A673 (cell line): ENCODE results near the gene ASAP2. TPM values are rescaled to one million over a fixed set of nuclear protein-coding genes. Genes with fewer than 3 reads are reported as not detected.

ENCODE experiments used
- BruUV-seq: library from RNA; stranded (reverse); fragments of 400-500 nt; replicated peaks from 2 replicates; lab custom pipeline; 2021; lab: Mats Ljungman, UMichigan
- CTCF ChIA-PET: fragments of 300-600 bp; sonication (Branson Sonifier 250); formaldehyde crosslinking; loops from one replicate; lab custom pipeline; 2022; ENCODE audit warnings: antibody characterized with exemption; lab: Charles Lee
- POLR2A ChIA-PET: fragments of 300-600 bp; sonication (Branson Sonifier 250); formaldehyde crosslinking; loops from one replicate; lab custom pipeline; 2022; ENCODE audit warnings: antibody characterized with exemption; ENCODE audit not compliant: low non-redundant PET; lab: Charles Lee
- DNase-seq: peaks from one replicate; pipeline ENCODE4 v3.0.0-alpha.2; 2015; ENCODE audit warnings: low spot score
- H3K27ac ChIP-seq: fragments of 200-600 bp; sonication (generic); 2 replicates; pipeline ENCODE4 v1.5.1; 2016; ENCODE audit warnings: mixed run types, low read depth, mild to moderate bottlenecking, mixed read lengths, antibody characterized with exemption, low read length; ENCODE audit not compliant: poor library complexity, severe bottlenecking
- H3K27me3 ChIP-seq: fragments of 200-600 bp; sonication (generic); replicated peaks from 2 replicates; pipeline ENCODE4 v1.6.1; 2017; ENCODE audit warnings: mixed run types, low read depth, mild to moderate bottlenecking, mixed read lengths, antibody characterized with exemption, low read length; ENCODE audit not compliant: insufficient read depth, poor library complexity
- H3K36me3 ChIP-seq: fragments of 200-600 bp; sonication (generic); 2 replicates; pipeline ENCODE4 v1.6.1; 2016; ENCODE audit warnings: mixed run types, mild to moderate bottlenecking, mixed read lengths, antibody characterized with exemption, low read length; ENCODE audit not compliant: insufficient read depth, poor library complexity, severe bottlenecking
- H3K4me1 ChIP-seq: fragments of 200-600 bp; sonication (generic); 2 replicates; pipeline ENCODE4 v1.6.1; 2017; ENCODE audit warnings: mixed run types, mild to moderate bottlenecking, mixed read lengths, antibody characterized with exemption, low read length; ENCODE audit not compliant: insufficient read depth, poor library complexity, severe bottlenecking
- H3K4me3 ChIP-seq: fragments of 200-600 bp; sonication (generic); 2 replicates; pipeline ENCODE4 v1.5.1; 2016; ENCODE audit warnings: low read depth, mixed run types, mild to moderate bottlenecking, mixed read lengths, low read length; ENCODE audit not compliant: poor library complexity, severe bottlenecking
- H3K9me3 ChIP-seq: fragments of 200-600 bp; sonication (generic); 2 replicates; pipeline ENCODE4 v1.6.1; 2016; ENCODE audit warnings: mixed run types, low read depth, mild to moderate bottlenecking, mixed read lengths, antibody characterized with exemption, low read length; ENCODE audit not compliant: poor library complexity, severe bottlenecking
- EZH2 ChIP-seq: fragments of 200-600 bp; sonication (generic); IDR thresholded peaks from 2 replicates; pipeline ENCODE4 v1.6.1; 2017; ENCODE audit warnings: borderline replicate concordance, low read depth, mild to moderate bottlenecking, mixed read lengths, antibody characterized with exemption, low read length; ENCODE audit not compliant: poor library complexity, severe bottlenecking
- intact Hi-C: fragments of 100-400 bp; cut with micrococcal nuclease; formaldehyde crosslinking; loops from one replicate; pipeline ENCODE4 v1.10.0; 2022; ENCODE audit not compliant: unreplicated experiment
- total RNA-seq: library from RNA; stranded (reverse); gene quantifications from 2 replicates; pipeline ENCODE4 v1.2.3, GENCODE V29; 2021
- TF ChIP-seq, protein P1 (sequence below): fragments of 300-800, 200-600 bp; sonication (generic); conservative IDR thresholded peaks from 2 replicates; pipeline ENCODE4 v1.5.1; 2017; ENCODE audit warnings: low read depth, mild to moderate bottlenecking, antibody characterized with exemption, low read length, moderate library complexity, mixed read lengths

The ASAP2 gene
- total RNA-seq, 1 experiment from 2014 or later = 46.8 TPM

DNA sequence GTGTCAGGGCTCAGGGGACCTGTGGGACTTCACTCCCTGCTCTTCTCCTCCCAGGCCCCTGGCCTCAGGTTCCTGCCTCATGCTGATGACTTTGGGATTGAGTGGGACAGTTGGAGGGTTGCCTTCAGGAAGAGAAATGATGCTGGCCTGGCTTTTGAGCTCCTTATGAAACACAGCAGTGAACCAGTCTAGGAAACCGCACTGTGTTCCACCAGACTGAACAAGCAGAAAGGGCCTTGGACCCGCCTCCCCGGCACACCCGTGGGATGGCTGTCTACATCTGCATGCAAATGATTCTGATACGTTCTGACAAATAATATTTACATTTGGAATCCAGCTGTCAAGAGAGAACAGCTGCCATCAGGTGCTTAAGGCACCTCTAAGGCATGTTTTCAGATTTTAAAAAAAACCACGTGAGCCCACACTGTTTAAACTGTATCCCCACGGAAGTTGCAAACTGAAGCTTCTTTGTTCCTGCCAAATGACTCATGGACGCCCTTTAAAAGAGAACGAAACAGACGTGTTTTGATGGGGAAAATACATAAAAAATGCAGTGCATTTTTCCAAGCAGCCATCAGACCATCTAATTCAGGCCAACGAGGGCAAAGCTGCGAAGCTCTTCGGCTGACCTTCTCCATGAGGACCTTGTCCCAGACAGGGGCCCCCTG is 27.6 kb upstream of the ASAP2 start:
- ChIA-PET POLR2A (interaction anchor here (0.6 kb wide), 1 partner anchor 17 kb away, joined by 3 read pairs; no protein-coding TSS in a partner anchor), CTCF (interaction anchor here (0.6 kb wide), 1 partner anchor 15 kb away, joined by 3 read pairs; no protein-coding TSS in a partner anchor)
- intact Hi-C loops = no loop called here
- no peaks in the 10 kb centered on the region for H3K27me3 ChIP-seq
- TF ChIP-seq, protein P1, sequence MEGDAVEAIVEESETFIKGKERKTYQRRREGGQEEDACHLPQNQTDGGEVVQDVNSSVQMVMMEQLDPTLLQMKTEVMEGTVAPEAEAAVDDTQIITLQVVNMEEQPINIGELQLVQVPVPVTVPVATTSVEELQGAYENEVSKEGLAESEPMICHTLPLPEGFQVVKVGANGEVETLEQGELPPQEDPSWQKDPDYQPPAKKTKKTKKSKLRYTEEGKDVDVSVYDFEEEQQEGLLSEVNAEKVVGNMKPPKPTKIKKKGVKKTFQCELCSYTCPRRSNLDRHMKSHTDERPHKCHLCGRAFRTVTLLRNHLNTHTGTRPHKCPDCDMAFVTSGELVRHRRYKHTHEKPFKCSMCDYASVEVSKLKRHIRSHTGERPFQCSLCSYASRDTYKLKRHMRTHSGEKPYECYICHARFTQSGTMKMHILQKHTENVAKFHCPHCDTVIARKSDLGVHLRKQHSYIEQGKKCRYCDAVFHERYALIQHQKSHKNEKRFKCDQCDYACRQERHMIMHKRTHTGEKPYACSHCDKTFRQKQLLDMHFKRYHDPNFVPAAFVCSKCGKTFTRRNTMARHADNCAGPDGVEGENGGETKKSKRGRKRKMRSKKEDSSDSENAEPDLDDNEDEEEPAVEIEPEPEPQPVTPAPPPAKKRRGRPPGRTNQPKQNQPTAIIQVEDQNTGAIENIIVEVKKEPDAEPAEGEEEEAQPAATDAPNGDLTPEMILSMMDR = no peak
- TF ChIP-seq EZH2 = no peak
- H3K4me1 ChIP-seq = peaks cover 19% of the 10 kb centered on the region
- H3K9me3 ChIP-seq = no peaks in the 10 kb centered on the region
- H3K27ac ChIP-seq = no peak overlapping the region
- peak; percentile 51 for DNase-seq
- H3K4me3 ChIP-seq = no peak overlapping the region
- BruUV-seq = no TSS peak
- H3K36me3 ChIP-seq = no peaks in the 10 kb centered on the region

GRCh38 chr2:9179572-9180201 is 26.9 kb upstream of the ASAP2 start:
- TF ChIP-seq EZH2 = no peak
- TF ChIP-seq, protein P1 = no peak
- CTCF ChIA-PET = interaction anchor here (0.6 kb wide), 1 partner anchor 14 kb away, joined by 3 read pairs; no protein-coding TSS in a partner anchor
- BruUV-seq = no TSS peak

GRCh38 chr2:9184361-9184760 is 22.3 kb upstream of the ASAP2 start:
- no peaks in the 10 kb centered on the region for H3K27me3 ChIP-seq
- intact Hi-C loops = no loop called here
- H3K4me3 ChIP-seq = no peak overlapping the region
- CTCF ChIA-PET = no interaction called here
- POLR2A ChIA-PET = interaction anchor here (0.6 kb wide), 1 partner anchor 18 kb away, joined by 19 read pairs; no protein-coding TSS in a partner anchor
- no TSS peak for BruUV-seq
- no peak for DNase-seq
- TF ChIP-seq, protein P1 = no peak
- no peak for TF ChIP-seq EZH2
- no peak overlapping the region for H3K27ac ChIP-seq
- no peaks in the 10 kb centered on the region for H3K36me3 ChIP-seq
- peaks cover 6% of the 10 kb centered on the region for H3K4me1 ChIP-seq
- H3K9me3 ChIP-seq = no peaks in the 10 kb centered on the region

More at GRCh38 chr2:9179572-9180201, 26.9 kb upstream of the ASAP2 start:
- H3K4me1 ChIP-seq = peaks cover 19% of the 10 kb centered on the region
- DNase-seq = peak; percentile 64
- POLR2A ChIA-PET = no interaction called here
- H3K36me3 ChIP-seq = no peaks in the 10 kb centered on the region
- H3K27ac ChIP-seq = no peak overlapping the region
- no peak overlapping the region for H3K4me3 ChIP-seq
- intact Hi-C loops = no loop called here
- H3K27me3 ChIP-seq = no peaks in the 10 kb centered on the region
- no peaks in the 10 kb centered on the region for H3K9me3 ChIP-seq
